Left kidney (tissue), 2 donors: Measurements from ENCODE around the gene TMEM45A. TPM values are rescaled to one million over a fixed set of nuclear protein-coding genes. Genes with fewer than 3 reads are reported as not detected.

Experiments used
- DNase-seq: peaks from one replicate; pipeline ENCODE4 v3.0.0-alpha.2; 2013
- polyA plus RNA-seq: library from polyadenylated mRNA; unstranded; fragments of 120-200 nt; gene quantifications from one replicate; pipeline ENCODE4 v1.2.1, GENCODE V29; 2013; ENCODE audit not compliant: insufficient read length

TMEM45A gene
- polyA plus RNA-seq, 1 donor, result 22.1 TPM

DNA sequence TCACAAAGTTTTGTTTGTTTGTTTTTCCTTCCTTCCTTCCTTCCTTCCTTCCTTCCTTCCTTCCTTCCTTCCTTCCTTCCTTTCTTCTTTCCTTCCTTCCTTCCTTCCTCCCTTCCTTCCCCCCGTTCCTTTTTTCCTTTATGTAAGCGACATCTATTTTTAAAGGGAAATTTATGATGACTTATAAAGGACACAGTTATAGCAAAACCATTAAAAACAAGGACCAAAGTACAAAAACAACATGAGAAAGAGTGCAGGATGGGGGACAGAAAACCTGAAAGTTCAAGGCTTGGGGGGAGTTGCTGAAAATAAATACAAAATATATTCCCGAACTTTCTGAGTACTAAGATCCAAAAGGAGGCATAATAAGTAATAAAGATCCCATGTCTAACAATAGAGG, 118.8 kb downstream of the TMEM45A start:
- no peak for DNase-seq

DNA sequence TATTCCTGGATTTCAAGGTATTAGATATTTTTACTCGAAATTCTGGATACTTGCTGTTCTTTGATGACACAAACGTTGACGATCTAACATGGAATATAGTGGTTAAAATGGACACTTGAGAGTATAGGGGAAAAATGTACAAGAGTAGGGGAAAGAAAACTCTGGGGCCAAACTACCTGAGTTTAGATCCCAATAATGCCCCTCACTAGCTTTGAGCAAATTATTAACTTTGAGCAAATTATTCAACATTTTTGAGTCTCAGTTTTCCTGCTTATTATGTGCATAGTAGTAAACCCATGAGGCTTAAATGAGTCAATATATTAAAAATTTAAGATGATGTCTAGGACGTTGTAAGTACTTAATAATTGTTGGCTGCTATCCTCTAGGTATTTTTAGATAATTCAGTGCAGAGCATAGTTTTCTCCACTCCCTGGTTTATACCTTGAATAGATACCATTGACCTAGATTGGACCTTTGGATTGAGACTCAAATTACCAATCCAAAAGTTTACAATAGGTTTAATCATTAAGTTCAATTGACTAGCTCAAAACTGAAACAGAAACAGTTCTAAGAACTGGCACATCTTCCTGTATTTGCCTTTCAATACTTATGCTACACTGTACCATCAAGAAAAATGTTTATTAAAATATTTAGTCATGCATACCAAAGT, 121.4 kb downstream of the TMEM45A start:
- no peak for DNase-seq

DNA sequence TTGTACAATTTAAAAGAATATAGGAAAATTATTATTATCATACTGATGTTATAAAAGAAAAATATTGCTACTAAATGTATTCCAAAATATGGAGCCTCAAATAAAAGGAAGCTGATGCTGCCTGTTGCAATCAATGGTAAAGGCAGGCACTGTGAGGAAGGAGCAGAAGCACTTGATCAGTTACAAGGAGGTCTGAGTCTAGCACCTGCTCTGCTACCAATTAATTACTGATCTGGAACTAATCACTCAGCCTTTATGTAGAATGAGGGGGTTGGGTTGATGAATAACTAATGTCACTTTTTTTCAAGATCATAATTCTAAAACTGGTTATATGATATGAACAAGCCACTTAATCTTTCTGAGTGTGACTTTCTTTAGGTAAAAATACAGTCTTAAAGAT, 122.5 kb downstream of the TMEM45A start:
- no peak for DNase-seq

DNA sequence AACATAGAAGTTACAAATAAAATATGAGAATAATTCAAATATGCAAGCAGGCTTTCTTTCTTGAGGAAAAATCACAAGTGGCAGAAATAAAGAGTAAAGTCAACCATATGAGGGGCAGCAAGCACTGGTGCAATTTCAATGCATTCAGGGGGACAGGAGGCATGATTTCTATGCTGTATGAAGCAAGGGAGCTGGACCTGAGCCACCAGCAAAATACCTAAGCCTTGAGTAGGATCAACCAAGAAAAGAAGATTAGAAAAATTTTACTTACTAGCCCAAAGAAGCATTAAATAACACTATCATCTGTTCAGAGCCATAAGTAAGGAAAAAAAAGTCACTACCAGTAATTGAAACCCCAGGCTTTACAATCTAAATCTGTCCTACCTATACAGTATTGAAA, 123.3 kb downstream of the TMEM45A start:
- no peak for DNase-seq

DNA sequence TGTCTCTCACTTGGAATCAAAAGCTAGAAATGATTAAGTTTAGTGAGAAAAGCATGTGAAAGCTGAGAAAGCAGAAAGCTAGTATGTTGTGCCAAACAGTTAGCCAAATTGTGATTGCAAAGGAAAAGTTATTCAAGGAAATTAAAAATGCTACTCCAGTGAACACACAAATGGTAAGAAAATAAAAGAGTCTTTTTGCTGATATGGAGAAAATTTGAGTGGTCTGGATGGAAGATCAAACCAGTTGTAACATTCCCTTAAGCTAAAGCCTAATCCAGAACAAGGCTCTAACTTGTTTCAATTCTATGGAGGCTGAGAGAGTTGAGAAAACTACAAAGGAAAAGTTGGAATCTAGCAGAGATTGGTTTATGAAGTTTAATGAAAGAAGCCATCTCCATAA, 128.8 kb downstream of the TMEM45A start:
- no peak for DNase-seq

Other genes with a start within 250 kb of the TMEM45A start
- gene TBC1D23, start 231.6 kb upstream of the TMEM45A start, polyA plus RNA-seq, result 41.7 TPM
- 128 TPM for gene NIT2, start 157.9 kb upstream of the TMEM45A start, polyA plus RNA-seq
- 85.2 TPM for gene TOMM70, start 91.5 kb upstream of the TMEM45A start, polyA plus RNA-seq
- gene LNP1, start 91.1 kb upstream of the TMEM45A start, polyA plus RNA-seq, result 6.8 TPM
- gene ADGRG7, start 117.0 kb downstream of the TMEM45A start, polyA plus RNA-seq, result not detected
- gene TFG, start 216.9 kb downstream of the TMEM45A start, polyA plus RNA-seq, result 151 TPM